Activated CD8-positive, alpha-beta T cell treated with anti-CD3 and anti-CD28 coated beads for 36 hours (primary cell): ENCODE results near the gene MPL. TPM values are rescaled to one million over a fixed set of nuclear protein-coding genes. Genes with fewer than 3 reads are reported as not detected.

ENCODE experiments used
- ATAC-seq: fragments of 200-7000 bp; cut with Tn5 transposase; one replicate; pipeline ENCODE4 v1.10.0; 2021; ENCODE audit warnings: mild to moderate bottlenecking, moderate library complexity
- CTCF ChIA-PET: fragments of 350-600 bp; sonication (Branson Sonifier 250); formaldehyde crosslinking; loops from one replicate; lab custom pipeline; 2021; ENCODE audit warnings: antibody characterized with exemption; lab: Charles Lee
- POLR2A ChIA-PET: fragments of 350-600 bp; sonication (Branson Sonifier 250); formaldehyde crosslinking; loops from one replicate; lab custom pipeline; 2021; ENCODE audit warnings: antibody characterized with exemption; lab: Charles Lee
- DNase-seq: peaks from one replicate; pipeline ENCODE4 v3.0.0-alpha.2; 2020
- H3K27ac Mint-ChIP-seq: one replicate; pipeline ENCODE4 v1.8.0; 2021; ENCODE audit warnings: mild to moderate bottlenecking, mixed read lengths
- H3K27me3 Mint-ChIP-seq: one replicate; pipeline ENCODE4 v1.8.0; 2021; ENCODE audit warnings: mixed read lengths
- H3K36me3 Mint-ChIP-seq: one replicate; pipeline ENCODE4 v1.8.0; 2021; ENCODE audit warnings: low read depth, mixed read lengths
- H3K4me1 Mint-ChIP-seq: one replicate; pipeline ENCODE4 v1.8.0; 2021; ENCODE audit warnings: low read depth, mixed read lengths
- H3K4me3 Mint-ChIP-seq: one replicate; pipeline ENCODE4 v1.8.0; 2021; ENCODE audit warnings: mild to moderate bottlenecking, moderate library complexity, mixed read lengths
- H3K9me3 Mint-ChIP-seq: one replicate; pipeline ENCODE4 v1.8.0; 2021; ENCODE audit warnings: mixed read lengths
- CTCF ChIP-seq: fragments of 200-600 bp; IDR thresholded peaks from one replicate; pipeline ENCODE4 v1.8.0; 2022; ENCODE audit warnings: antibody characterized with exemption, mild to moderate bottlenecking
- intact Hi-C: fragments of 100-400 bp; cut with micrococcal nuclease; formaldehyde crosslinking; loops from one replicate; pipeline ENCODE4 v1.10.0; 2022
- total RNA-seq, 2 experiments: library from RNA; stranded (reverse); gene quantifications; one replicate each; pipeline ENCODE4 v1.2.3, GENCODE V29; 2021

MPL gene
- total RNA-seq, 2 experiments from 2014 or later, result not detected

DNA sequence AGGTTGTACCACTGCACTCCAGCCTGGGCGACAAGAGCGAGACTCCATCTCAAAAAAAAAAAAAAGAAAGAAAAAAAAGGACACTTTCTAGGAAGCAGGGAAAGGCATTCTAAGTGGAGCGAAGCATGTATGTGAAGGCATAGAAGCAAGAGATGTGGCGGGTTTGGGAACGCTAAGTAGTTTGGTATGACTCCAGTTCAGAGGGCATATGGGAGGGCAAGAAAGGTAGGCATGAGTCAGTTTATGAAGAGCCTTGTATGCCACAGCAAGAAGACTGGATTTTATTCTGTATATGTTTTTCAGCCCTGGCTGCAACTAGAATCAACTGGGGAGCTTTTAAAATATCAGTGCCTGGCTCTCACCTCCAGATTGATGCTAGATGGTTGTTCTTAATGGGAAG, 34.6 kb downstream of the MPL start:
- ChIA-PET CTCF (interaction anchor here (1.0 kb wide), 1 partner anchor 11 kb away, joined by 3 read pairs; no protein-coding TSS in a partner anchor), POLR2A (no interaction called here)
- Mint-ChIP-seq H3K27ac (no peak overlapping the region), H3K4me1 (peaks cover 9% of the 10 kb centered on the region), H3K9me3 (no peaks in the 10 kb centered on the region), H3K4me3 (no peak overlapping the region), H3K36me3 (peaks cover 9% of the 10 kb centered on the region), H3K27me3 (no peaks in the 10 kb centered on the region)
- ATAC-seq, result no peak
- DNase-seq, result no peak
- intact Hi-C loops, result no loop called here
- no peak for TF ChIP-seq CTCF

DNA sequence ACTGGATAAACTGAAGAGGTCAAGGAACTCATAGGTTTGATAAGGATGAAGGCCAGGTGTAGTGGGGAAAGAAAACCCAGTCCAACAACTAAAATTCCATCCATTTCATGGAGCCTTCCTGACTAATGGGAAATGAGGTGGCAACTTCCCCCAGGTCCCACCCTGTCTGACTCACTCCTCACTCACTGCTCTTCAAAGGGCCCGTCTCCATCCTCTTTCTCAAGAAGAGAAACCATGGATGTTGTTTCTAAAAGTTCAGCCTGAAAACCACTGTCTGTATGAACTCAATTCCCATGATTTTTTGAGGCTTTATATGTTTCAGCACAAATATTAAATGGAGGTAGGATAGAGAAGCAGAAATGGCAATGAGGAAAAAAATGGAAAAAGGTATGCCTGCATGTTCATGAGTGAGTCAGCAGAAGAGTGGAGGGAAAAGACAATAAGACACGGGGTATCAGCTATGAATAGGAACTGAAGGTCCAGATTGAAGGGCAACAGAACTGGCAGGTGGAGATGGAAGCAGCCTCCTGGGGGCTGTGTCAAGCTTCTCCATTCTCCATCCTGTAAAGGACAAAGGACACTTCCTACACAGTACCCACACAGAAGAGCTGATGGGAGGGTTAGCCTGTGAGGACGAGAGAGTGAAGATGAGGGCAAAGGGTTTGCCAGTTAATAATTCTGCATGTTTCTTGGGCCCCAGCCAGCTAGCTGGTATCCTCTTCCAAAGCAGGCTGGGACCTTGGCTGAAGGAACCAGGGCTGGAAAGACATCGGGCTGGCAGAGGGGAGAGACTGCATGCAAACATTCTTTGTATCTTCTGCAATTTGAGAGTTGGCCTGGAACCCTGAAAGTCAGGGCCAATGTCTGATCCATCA, 35.7 kb downstream of the MPL start:
- CTCF ChIA-PET, result no interaction called here
- no peak for ATAC-seq

DNA sequence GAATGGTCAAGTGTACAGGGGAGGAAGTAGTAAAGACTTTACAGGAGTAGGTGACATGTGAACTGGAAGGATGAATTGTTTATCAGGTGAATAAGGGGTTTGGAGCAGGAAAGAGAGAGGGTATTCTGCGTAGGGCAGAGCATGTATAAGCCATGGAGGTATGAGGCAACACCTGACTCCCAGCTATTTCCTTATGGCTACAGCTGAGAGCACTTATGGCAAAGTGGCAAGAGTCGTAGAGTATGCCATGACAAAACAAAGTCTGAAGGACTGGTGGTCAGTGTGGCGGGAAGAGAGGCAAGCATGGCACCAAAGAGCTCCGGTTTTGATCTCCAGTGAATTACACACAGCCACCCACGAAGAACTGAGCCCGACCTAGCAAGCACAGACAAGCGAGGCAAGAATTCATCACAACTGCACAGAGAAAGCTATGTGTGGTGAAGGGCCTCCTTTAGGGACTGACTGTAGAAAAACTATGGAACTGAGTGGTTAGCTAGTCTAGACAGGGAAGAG, 39.2 kb downstream of the MPL start:
- ATAC-seq (no peak), DNase-seq (no peak)
- Mint-ChIP-seq H3K4me1 (peaks cover 5% of the 10 kb centered on the region), H3K4me3 (no peak overlapping the region), H3K9me3 (no peaks in the 10 kb centered on the region), H3K27ac (no peak overlapping the region), H3K36me3 (peaks cover 12% of the 10 kb centered on the region), H3K27me3 (no peaks in the 10 kb centered on the region)
- intact Hi-C loops, result no loop called here
- ChIA-PET CTCF (interaction anchor here (0.8 to 1.6 kb wide), 3 partner anchors 8 to 158 kb away, joined by 4 to 6 read pairs (median 6); partner anchors contain the start of gene ELOVL1), POLR2A (interaction anchor here (2.2 kb wide), 1 partner anchor 10 kb away, joined by 7 read pairs; no protein-coding TSS in a partner anchor)
- no peak for TF ChIP-seq CTCF

More for the DNA sequence above, 35.7 kb downstream of the MPL start:
- no peak overlapping the region for H3K27ac Mint-ChIP-seq
- H3K4me3 Mint-ChIP-seq, result no peak overlapping the region
- POLR2A ChIA-PET, result interaction anchor here (0.7 kb wide), 1 partner anchor 32 kb away, joined by 4 read pairs; no protein-coding TSS in a partner anchor
- peaks cover 7% of the 10 kb centered on the region for H3K36me3 Mint-ChIP-seq
- no peak for TF ChIP-seq CTCF
- H3K27me3 Mint-ChIP-seq, result no peaks in the 10 kb centered on the region
- DNase-seq, result no peak
- intact Hi-C loops, result no loop called here
- no peaks in the 10 kb centered on the region for H3K9me3 Mint-ChIP-seq
- peaks cover 9% of the 10 kb centered on the region for H3K4me1 Mint-ChIP-seq

DNA sequence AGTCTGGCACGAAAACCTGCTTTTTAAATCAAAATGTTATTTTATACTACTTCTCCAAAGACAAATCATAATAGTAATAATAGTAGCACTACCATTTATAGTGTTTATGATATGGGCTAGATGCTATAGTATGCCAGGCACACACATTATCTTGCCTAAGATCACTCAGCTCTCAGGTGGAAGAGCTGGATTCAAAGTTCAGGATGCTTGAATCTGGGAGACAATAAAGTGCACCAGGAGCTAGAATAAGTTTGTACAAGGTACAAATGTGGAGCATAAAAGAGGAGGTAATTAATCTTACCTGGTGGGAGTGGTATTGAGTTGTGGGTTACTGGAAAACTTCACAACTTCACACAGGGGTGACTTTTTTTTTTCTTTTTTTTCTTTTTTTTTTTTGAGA, 40.2 kb downstream of the MPL start:
- Mint-ChIP-seq H3K9me3 (no peaks in the 10 kb centered on the region), H3K36me3 (peaks cover 16% of the 10 kb centered on the region), H3K27ac (no peak overlapping the region), H3K4me3 (no peak overlapping the region), H3K27me3 (no peaks in the 10 kb centered on the region), H3K4me1 (peaks cover 7% of the 10 kb centered on the region)
- intact Hi-C loops, result no loop called here
- POLR2A ChIA-PET, result interaction anchor here (1.2 kb wide), 1 partner anchor 22 kb away, joined by 3 read pairs; no protein-coding TSS in a partner anchor
- DNase-seq (no peak), ATAC-seq (no peak)
- CTCF ChIA-PET, result interaction anchor here (1.5 kb wide), 1 partner anchor 10 kb away, joined by 6 read pairs; the partner anchor contains the start of gene ELOVL1
- no peak for TF ChIP-seq CTCF

DNA sequence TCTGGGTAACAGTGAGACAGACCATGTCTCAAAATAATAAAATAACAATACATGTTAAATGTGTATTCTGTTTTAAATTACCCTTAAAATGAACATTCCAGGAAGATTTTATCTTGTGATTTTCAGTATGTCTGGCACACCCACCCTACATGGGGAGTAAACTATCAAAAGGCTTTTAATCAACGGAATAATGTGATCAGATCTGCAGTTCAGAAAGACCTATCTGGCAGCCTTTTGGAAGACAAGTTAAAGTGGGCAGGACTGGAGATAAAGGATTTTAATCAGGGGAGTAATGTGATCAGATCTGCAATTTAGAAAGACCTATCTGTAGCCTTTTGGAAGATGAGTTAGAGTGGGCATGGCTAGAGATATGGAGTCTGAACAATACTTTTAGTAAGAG, 41.9 kb downstream of the MPL start:
- Mint-ChIP-seq H3K27me3 (no peaks in the 10 kb centered on the region), H3K4me3 (no peak overlapping the region), H3K27ac (no peak overlapping the region), H3K9me3 (no peaks in the 10 kb centered on the region), H3K36me3 (peaks cover 23% of the 10 kb centered on the region), H3K4me1 (peaks cover 7% of the 10 kb centered on the region)
- ChIA-PET POLR2A (no interaction called here), CTCF (no interaction called here)
- TF ChIP-seq CTCF, result no peak
- DNase-seq, result no peak
- intact Hi-C loops, result no loop called here
- ATAC-seq, result no peak
